C4-2B (cell line): ENCODE data around the gene PI16.

Experiments
- H3K27ac ChIP-seq: fragments of 450-650 bp; 2 replicates; pipeline ENCODE4 v1.5.1; 2017
- ZFX ChIP-seq: fragments of 450-650 bp; IDR thresholded peaks from 2 replicates; pipeline ENCODE4 v1.6.1; 2017
- TF ChIP-seq, protein P1 (sequence below): fragments of 450-650 bp; conservative IDR thresholded peaks from 2 replicates; pipeline ENCODE4 v1.5.1; 2017; ENCODE audit warnings: mild to moderate bottlenecking

Gene PI16

DNA sequence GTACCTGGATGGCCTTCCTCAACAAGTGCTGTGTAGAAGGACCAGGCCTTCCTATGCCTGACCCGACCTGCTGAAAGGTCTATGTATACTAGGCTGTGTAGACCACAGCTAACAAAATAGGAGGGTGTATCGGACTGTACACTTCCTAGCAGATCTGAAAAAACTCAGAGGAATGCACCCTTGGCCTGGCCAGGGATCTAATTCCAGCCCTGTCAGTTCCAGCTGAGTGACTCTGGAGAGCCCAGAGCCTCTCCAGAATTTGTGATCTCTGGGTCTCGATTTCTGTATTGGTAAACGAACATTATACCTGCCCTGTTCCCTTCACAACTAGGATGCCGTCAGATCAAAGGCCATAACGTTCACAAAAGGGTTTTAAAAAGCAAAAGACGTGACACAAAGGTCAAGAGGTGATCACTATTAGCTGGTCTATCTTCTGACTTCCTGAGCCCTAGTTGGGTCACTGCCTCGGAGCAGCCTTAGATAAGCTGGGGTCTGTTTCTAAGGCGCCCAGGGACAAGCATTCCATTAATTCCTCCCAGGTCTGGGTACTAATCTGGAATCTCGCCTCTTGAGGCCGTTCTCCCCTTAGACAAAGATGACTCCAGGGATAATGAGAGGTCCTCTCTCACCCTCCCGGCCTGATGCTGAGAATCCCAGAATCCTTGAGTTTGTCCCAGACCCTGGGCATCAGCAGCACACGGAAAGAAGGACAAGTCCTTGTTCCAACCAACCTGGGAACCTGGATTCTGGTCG is 17.6 kb downstream of the PI16 start:
- TF ChIP-seq ZFX: no peak
- TF ChIP-seq, protein P1, sequence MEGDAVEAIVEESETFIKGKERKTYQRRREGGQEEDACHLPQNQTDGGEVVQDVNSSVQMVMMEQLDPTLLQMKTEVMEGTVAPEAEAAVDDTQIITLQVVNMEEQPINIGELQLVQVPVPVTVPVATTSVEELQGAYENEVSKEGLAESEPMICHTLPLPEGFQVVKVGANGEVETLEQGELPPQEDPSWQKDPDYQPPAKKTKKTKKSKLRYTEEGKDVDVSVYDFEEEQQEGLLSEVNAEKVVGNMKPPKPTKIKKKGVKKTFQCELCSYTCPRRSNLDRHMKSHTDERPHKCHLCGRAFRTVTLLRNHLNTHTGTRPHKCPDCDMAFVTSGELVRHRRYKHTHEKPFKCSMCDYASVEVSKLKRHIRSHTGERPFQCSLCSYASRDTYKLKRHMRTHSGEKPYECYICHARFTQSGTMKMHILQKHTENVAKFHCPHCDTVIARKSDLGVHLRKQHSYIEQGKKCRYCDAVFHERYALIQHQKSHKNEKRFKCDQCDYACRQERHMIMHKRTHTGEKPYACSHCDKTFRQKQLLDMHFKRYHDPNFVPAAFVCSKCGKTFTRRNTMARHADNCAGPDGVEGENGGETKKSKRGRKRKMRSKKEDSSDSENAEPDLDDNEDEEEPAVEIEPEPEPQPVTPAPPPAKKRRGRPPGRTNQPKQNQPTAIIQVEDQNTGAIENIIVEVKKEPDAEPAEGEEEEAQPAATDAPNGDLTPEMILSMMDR: no peak

GRCh38 chr6:36973190-36973589 is 18.7 kb downstream of the PI16 start:
- no peak overlapping the region for H3K27ac ChIP-seq
- TF ChIP-seq, protein P1: no peak
- TF ChIP-seq ZFX: no peak

More for the DNA sequence above, 17.6 kb downstream of the PI16 start:
- no peak overlapping the region for H3K27ac ChIP-seq

- TF ChIP-seq, protein P1: no peak
- TF ChIP-seq ZFX: no peak
Measured at GRCh38 chr6:36973647-36974046, 19.1 kb downstream of the PI16 start.

DNA sequence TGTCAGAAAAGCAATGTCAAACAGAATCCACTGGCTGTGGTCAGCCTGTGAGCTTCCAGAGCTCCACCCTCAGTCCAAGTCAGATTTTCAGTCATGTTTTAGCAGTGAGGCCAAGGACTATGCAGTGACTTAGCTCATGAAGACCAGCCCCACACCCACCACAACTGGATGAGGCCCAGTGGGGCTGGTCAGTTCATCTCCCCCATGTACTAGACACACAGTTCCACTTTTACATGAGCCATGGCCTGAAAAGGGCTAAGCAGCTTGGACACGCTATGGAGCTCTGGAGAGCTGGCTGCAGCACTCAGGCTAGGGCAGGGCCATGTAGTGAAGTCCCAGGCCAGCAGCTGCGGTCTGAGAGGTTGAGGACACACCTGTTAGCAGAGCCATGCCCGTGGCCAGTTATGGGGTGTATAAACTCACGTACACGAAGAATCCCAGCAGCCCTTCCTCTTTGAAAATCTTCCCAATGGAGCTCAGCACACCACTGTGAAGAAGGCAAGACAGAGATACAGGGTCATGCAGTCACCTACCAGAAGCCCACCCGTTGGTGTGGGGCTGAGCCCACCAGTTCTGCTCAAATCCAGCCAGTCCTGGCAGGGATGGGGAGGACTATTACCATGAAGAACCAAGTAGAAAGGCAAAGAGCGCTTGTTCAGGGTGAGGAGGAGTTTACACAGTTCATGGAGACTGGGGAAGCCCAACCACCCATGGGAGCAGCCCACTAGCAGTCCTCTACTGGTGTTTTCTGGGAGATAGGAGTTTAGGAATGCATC is 20.9 kb downstream of the PI16 start:
- TF ChIP-seq, protein P1: no peak
- no peak for TF ChIP-seq ZFX
- H3K27ac ChIP-seq: no peak overlapping the region

More at GRCh38 chr6:36973647-36974046, 19.1 kb downstream of the PI16 start:
- no peak overlapping the region for H3K27ac ChIP-seq

GRCh38 chr6:36976007-36976264 is 21.4 kb downstream of the PI16 start:
- TF ChIP-seq ZFX: no peak
- TF ChIP-seq, protein P1: no peak
- no peak overlapping the region for H3K27ac ChIP-seq

- no peak overlapping the region for H3K27ac ChIP-seq
- TF ChIP-seq, protein P1: no peak
- no peak for TF ChIP-seq ZFX
Measured at GRCh38 chr6:36976509-36976908, 22.0 kb downstream of the PI16 start.

DNA sequence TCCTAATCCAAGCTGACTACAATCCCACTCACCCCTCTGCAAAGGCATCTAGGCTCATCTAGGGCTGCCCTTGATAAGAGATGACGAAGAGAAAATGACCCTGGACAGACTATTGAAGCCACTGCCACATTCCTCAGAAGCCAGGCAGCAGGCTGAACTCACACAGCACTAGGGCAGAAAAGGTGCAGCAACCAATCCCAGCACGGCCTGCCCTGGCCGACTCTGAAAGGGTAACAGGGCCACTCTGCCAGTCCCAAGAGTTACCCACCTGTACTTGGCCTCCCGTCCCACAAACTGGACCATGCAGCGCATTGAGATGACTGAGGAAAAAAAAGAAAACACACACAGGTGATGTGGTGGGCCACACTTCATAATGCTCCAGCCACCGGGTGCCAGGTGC is 22.4 kb downstream of the PI16 start:
- H3K27ac ChIP-seq: no peak overlapping the region
- TF ChIP-seq, protein P1: no peak
- TF ChIP-seq ZFX: no peak
